Ishikawa (cell line): ENCODE results near the gene NAGS.

Experiments used
- CEBPB ChIP-seq: IDR thresholded peaks from 2 replicates; pipeline ENCODE4 v1.6.1; 2012
- CREB1 ChIP-seq: IDR thresholded peaks from 2 replicates; pipeline ENCODE4 v1.6.1; 2012; ENCODE audit warnings: low read depth
- EGR1 ChIP-seq: IDR thresholded peaks from 2 replicates; pipeline ENCODE4 v1.6.1; 2012
- EP300 ChIP-seq: IDR thresholded peaks from 2 replicates; pipeline ENCODE4 v1.6.1; 2012; ENCODE audit warnings: borderline replicate concordance
- FOXM1 ChIP-seq: IDR thresholded peaks from 2 replicates; pipeline ENCODE4 v1.6.1; 2012; ENCODE audit warnings: low read depth, borderline replicate concordance
- NFIC ChIP-seq: IDR thresholded peaks from 2 replicates; pipeline ENCODE4 v1.6.1; 2012
- RAD21 ChIP-seq: IDR thresholded peaks from 2 replicates; pipeline ENCODE4 v1.6.1; 2012; ENCODE audit warnings: low read depth
- TAF1 ChIP-seq: IDR thresholded peaks from 2 replicates; pipeline ENCODE4 v1.6.1; 2012; ENCODE audit warnings: low read depth, mild to moderate bottlenecking
- TCF12 ChIP-seq: IDR thresholded peaks from 2 replicates; pipeline ENCODE4 v1.6.1; 2012; ENCODE audit warnings: low read depth
- TEAD4 ChIP-seq: IDR thresholded peaks from 2 replicates; pipeline ENCODE4 v1.6.1; 2012
- YY1 ChIP-seq: IDR thresholded peaks from 2 replicates; pipeline ENCODE4 v1.6.1; 2012; ENCODE audit warnings: low read depth
- ZBTB7A ChIP-seq: IDR thresholded peaks from 2 replicates; pipeline ENCODE4 v1.6.1; 2012; ENCODE audit warnings: low read depth
- TF ChIP-seq, protein P1 (sequence below): IDR thresholded peaks from 2 replicates; pipeline ENCODE4 v1.6.1; 2012
- TF ChIP-seq, protein P2 (sequence below): IDR thresholded peaks from 2 replicates; pipeline ENCODE4 v1.6.1; 2012
- TF ChIP-seq, protein P3 (sequence below): IDR thresholded peaks from 2 replicates; pipeline ENCODE4 v1.6.1; 2012; ENCODE audit warnings: low read depth, mild to moderate bottlenecking

Gene NAGS

DNA sequence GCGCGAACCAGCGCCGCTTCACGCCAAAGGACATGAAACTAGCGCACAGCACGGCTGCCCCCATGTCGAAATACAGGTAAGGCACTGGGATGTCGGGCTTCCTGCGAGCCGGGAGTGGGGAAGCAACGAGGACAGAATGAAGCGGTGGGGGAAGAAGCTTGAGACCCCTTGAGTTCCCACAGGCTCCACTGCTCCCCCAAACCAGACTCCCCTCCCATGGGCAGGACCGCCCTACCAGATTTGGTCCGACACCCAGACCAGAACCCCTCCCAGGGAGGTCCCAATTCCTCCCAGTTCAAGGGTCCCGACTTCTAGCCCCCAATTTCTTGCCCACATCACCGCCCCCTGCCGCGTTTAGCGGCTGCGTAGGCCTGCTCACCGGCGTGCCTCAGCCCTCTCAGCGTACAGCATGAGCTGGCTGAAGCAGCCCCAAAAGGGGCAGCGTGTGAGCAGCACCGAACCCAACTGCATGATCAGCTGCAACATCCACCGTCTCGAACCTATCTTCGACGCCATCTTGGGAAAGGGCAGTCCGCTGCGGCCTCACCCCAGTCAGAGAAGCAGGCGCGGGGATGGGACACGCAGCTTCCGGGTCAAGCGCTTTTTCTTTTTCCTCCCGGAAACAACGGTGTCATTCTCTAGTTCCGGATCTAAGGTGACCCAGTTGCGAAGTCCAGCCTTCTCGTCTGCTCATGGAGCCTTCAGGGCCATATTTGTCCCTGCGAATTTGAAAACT lies 10.2 kb downstream of the NAGS start, which contains the start of gene TMEM101:
TMEM101 (minus strand) TSS at position 527 of the 736 bp plus-strand sequence; CDS start at position 516, 11 bp downstream.
- TF ChIP-seq RAD21: no peak
- TF ChIP-seq, protein P1, sequence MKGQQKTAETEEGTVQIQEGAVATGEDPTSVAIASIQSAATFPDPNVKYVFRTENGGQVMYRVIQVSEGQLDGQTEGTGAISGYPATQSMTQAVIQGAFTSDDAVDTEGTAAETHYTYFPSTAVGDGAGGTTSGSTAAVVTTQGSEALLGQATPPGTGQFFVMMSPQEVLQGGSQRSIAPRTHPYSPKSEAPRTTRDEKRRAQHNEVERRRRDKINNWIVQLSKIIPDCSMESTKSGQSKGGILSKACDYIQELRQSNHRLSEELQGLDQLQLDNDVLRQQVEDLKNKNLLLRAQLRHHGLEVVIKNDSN: no peak
- no peak for TF ChIP-seq NFIC
- no peak for TF ChIP-seq CREB1

DNA sequence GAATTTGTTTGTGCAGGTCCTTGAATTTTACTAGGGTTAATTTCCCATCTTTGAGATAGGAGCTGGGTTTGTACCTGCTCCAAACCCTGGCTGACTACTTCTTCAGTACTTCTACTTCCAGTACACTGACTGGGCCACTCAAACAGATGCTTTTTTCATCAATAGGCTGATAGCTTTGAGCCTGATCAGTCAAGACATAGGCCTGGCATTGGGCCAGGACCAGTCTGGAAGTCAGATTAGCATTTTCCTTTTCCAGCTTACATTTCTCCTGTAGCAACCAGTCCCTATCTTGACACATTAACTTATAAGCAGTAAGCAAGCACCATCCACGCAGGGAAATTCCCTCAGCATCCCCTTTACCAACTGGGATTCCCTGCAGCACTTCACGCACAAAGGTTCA lies 17.8 kb downstream of the NAGS start:
- TF ChIP-seq, protein P2, sequence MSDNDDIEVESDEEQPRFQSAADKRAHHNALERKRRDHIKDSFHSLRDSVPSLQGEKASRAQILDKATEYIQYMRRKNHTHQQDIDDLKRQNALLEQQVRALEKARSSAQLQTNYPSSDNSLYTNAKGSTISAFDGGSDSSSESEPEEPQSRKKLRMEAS: no peak
- TF ChIP-seq CEBPB: no peak
- no peak for TF ChIP-seq ZBTB7A
- no peak for TF ChIP-seq CREB1
- TF ChIP-seq YY1: no peak
- TF ChIP-seq TAF1: no peak
- no peak for TF ChIP-seq TEAD4
- TF ChIP-seq, protein P1: no peak

DNA sequence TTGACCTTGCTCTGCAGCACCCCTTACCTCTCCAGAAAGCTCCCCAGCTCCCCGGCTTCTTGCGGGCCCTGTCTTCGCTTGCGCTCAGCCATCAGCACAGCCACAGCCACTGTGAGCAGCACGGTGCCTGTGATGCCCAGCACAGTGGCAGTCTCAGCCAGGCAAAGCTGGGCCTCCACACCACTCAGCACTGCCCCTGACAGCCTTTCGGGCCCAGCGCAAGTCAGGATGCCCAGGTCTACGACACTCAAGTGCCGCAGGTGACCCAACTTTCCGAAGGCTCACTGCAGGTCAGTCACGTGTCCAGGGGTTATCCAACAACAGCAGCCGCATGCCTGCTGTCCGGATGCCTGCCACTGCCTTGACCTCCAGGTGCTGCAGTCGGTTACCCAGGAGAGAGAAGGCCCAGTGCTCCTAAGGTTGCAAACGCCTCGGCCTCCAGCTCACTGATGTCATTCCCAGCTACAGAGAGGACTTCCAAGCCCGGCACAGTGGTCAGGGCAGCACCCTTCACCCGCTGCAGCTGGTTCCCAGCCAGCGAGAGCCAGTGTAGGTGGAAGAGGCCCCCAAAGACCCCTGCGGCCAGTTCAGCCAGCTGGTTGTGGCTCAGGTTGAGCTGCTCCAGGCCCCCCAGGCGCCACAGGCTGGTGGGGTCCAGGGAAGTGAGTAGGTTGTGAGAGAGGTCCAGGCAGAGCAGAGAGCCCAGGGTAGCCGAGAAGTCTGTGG lies 19.3 kb downstream of the NAGS start:
- no peak for TF ChIP-seq CREB1
- TF ChIP-seq, protein P1: no peak
- TF ChIP-seq, protein P3, sequence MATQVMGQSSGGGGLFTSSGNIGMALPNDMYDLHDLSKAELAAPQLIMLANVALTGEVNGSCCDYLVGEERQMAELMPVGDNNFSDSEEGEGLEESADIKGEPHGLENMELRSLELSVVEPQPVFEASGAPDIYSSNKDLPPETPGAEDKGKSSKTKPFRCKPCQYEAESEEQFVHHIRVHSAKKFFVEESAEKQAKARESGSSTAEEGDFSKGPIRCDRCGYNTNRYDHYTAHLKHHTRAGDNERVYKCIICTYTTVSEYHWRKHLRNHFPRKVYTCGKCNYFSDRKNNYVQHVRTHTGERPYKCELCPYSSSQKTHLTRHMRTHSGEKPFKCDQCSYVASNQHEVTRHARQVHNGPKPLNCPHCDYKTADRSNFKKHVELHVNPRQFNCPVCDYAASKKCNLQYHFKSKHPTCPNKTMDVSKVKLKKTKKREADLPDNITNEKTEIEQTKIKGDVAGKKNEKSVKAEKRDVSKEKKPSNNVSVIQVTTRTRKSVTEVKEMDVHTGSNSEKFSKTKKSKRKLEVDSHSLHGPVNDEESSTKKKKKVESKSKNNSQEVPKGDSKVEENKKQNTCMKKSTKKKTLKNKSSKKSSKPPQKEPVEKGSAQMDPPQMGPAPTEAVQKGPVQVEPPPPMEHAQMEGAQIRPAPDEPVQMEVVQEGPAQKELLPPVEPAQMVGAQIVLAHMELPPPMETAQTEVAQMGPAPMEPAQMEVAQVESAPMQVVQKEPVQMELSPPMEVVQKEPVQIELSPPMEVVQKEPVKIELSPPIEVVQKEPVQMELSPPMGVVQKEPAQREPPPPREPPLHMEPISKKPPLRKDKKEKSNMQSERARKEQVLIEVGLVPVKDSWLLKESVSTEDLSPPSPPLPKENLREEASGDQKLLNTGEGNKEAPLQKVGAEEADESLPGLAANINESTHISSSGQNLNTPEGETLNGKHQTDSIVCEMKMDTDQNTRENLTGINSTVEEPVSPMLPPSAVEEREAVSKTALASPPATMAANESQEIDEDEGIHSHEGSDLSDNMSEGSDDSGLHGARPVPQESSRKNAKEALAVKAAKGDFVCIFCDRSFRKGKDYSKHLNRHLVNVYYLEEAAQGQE: no peak
- TF ChIP-seq TCF12: no peak
- no peak for TF ChIP-seq FOXM1
- TF ChIP-seq CEBPB: no peak
- TF ChIP-seq, protein P2: no peak
- no peak for TF ChIP-seq TAF1
- no peak for TF ChIP-seq EGR1
- no peak for TF ChIP-seq RAD21
- no peak for TF ChIP-seq ZBTB7A
- TF ChIP-seq YY1: no peak

DNA sequence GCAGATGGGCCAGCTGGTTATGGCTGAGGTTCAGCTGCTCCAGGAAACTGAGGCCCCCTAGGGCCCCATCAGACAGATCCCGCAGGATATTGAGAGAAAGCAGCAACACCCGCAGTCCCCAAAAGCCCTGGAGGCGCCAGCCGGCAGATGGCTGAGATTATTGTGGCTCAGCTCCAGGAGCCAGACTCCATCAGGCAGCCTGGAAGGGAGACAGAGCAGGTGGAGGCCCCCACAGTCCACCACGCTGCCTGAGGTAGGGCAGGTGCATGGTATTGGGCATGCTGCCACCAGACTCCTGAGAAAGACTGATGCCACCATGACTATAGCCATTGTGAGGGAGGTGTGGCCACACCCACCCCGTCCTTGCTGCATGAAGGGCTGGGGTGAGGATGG lies 19.8 kb downstream of the NAGS start:
- TF ChIP-seq TEAD4: no peak
- TF ChIP-seq, protein P3: no peak
- TF ChIP-seq CEBPB: no peak
- TF ChIP-seq TCF12: no peak
- TF ChIP-seq RAD21: no peak
- TF ChIP-seq, protein P1: no peak
- TF ChIP-seq FOXM1: no peak
- TF ChIP-seq TAF1: no peak
- no peak for TF ChIP-seq NFIC
- TF ChIP-seq EGR1: no peak
- no peak for TF ChIP-seq EP300
- TF ChIP-seq ZBTB7A: no peak
- no peak for TF ChIP-seq CREB1
- TF ChIP-seq, protein P2: no peak
- no peak for TF ChIP-seq YY1
